ENCODE data around the gene MTMR12.
"Not testable (repeated sequence)": the region's sequence is repeated elsewhere in the genome, so short reads cannot be mapped to it uniquely, and the experiment has no call there.

The MTMR12 gene

DNA sequence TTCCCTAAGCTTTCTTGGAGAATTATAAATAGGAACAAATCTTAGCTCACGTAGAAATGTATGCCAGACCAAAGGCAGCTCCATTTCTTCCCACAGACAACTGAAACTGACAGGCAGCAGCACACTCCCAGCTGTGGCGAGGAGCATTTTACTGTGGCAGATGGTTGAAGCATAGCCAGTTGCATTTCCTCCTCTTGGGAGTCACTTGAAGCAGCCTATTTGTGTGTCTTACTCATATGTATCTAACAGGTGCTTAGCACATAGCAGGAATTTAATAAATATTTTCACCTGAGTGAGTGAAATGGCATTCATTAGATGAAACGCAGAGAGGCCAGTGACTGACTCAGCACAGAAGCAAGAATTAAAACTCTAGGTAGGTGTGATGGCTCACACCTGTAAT lies 12.3 kb upstream of the MTMR12 start:
- DNase-seq (ENCODE audit: low read depth), result no peak

- DNase-seq (ENCODE audit: low read depth), result no peak
These were observed 11.0 kb upstream of the MTMR12 start for GRCh38 chr5:32323741-32324140.

GRCh38 chr5:32322882-32323281 lies 10.1 kb upstream of the MTMR12 start:
- no peak for DNase-seq (ENCODE audit: low read depth)

DNA sequence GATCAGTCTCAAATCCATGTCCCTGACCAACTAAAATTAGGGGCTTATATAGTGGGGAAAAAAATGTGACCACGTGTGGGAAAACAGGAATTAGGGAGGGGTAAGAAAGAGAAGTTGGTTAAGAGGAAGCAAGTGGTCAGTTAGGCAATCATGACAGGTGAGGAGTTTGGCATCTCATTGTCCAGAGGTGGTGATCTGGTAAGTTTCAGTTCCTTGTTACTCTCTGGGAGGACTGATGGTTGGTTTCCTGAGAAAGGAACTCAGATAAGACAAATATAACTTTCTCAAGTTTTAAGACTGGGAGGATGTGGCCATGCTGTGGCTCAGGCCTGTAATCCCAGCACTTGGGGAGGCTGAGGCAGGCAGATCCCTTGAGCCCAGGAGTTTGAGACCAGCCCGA lies 9.0 kb upstream of the MTMR12 start:
- DNase-seq (ENCODE audit: low read depth), result not testable (repeated sequence)

- DNase-seq (ENCODE audit: low read depth), result no peak
These were observed 7.8 kb upstream of the MTMR12 start for GRCh38 chr5:32320576-32320975.

GRCh38 chr5:32319926-32320543 lies 7.3 kb upstream of the MTMR12 start:
- DNase-seq (ENCODE audit: low read depth), result no peak

DNA sequence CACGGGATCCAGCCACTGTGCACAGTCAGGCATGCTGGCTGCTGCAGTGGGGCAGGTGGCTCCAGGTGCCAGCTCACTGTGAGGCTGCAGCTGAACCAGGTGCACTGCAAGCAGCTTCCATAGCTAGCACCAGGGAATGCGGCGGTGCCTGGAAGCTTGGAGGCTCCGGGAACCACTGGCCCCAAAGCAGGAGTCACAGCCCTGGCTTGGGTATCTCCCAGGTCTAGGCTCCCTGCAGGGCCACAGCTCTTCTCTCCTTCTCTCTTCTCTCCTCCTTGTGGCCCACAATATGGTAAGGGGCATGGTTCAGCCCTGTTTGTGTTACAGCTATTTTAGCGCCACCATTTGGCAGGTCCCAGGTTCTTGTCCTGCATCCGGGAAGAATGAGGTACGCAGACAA lies 6.7 kb upstream of the MTMR12 start:
- no peak for DNase-seq (ENCODE audit: low read depth)

GRCh38 chr5:32317041-32317440 lies 4.3 kb upstream of the MTMR12 start:
- DNase-seq (ENCODE audit: low read depth), result no peak

DNA sequence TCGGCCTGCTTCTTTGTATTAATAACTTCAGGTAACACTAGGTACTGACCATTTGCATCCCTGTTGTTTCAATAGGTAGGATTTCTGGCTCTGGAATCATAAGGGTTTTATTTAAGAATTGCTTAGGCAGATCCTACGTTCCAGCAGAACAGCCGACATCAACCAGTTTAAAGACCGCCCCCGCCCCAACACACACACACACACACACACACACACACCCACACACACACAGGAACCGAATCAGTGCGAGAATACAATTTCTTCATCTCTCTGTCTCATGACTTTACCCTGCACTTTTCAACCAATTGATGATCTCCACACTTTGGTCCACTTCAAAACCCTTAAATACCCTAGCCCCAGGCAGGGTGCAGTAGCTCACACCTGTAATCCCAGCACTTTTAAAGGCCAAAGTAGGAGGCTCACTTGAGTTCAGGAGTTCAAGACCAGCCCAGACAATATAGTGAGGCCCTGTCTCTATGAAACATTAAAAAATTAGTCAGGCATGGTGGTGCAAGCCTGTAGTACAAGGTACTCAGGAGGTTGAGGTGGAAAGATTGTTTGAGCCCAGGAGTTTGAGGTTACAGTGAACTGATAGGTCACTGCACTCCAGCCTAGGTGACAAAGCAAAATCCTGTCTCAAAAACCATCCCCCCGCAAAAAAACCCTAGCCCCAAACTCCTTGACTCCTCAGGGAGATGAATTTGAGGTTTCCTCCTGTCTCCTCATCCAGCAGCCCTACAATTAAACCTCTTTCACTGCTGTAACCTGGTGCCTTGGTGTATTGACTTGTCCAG lies 2.7 kb upstream of the MTMR12 start:
- DNase-seq (ENCODE audit: low read depth), result no peak

- DNase-seq (ENCODE audit: low read depth), result no peak
These were observed 1.9 kb upstream of the MTMR12 start for GRCh38 chr5:32314658-32315057.

DNA sequence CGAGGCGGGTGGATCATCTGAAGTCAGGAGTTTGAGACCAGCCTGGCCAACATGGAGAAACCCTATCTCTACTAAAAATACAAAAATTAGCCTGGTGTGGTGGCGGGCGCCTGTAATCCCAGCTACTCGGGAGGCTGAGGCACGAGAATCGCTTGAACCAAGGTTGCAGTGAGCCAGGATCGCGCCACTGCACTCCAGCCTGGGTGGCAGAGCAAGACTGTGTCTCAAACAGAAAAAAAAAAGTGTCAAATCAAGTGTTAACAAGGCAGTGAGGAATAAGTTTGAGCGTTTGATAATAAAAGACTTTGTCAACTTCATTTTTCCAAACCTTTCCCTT lies 1.4 kb upstream of the MTMR12 start:
- DNase-seq (ENCODE audit: low read depth), result not testable (repeated sequence)

GRCh38 chr5:32312197-32312594 lies 543 bp downstream of the MTMR12 start:
- peak; percentile 4 for DNase-seq (ENCODE audit: low read depth)

DNA sequence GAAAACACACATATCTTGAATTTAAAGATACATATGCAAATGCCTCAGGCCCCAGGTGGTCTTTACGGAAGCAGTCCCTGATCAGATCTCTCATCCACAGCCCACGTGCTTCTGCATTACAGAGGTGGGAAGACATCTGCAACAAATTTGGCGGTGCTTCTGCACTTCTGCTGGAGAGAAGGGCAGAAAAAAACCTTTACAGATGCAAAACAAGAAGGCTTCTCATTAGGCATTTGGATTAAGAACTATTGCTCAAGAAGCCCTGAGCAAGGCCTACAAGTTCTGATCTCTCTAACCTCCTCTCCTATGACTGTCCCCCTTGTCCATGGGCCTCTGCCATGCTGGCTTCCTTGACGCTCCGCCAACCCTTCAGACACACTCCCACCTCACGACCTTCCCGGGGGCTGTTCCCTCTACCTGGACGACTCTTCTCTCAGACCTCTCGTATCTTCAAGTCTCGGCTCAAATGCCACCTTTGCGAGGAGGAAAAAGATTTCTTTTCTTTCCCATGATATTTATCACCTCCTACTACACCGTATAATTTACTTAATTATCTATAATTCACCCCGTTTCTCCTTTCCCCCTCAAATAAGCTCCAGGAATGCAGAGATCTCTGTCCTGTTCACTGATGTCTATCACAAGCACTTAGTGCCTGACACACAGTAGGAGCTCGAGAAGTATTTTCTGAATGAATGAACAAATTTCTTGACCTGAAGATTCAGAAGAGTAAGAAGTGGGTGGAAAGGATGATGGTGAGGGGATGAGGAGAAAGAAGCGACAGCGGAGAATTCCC lies 1.1 kb downstream of the MTMR12 start:
- DNase-seq (ENCODE audit: low read depth), result no peak

DNA sequence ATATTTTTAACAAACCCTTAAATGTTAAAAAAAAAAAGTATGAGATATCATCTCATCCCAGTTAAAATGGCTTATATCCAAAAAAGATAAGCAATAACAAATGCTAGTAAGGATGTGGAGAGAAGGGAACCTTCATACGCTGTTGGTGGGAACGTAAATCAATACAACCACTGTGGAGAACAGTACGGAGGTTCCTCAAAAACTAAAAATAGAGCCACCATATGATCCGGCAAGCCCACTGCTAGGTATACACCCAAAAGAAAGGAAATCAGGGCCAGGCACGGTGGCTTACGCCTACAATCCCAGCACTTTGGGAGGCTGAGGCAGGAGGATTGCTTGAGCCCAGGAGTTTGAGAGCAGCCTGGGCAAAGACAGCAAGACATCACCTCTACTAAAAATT lies 3.0 kb downstream of the MTMR12 start:
- no peak for DNase-seq (ENCODE audit: low read depth)

DNA sequence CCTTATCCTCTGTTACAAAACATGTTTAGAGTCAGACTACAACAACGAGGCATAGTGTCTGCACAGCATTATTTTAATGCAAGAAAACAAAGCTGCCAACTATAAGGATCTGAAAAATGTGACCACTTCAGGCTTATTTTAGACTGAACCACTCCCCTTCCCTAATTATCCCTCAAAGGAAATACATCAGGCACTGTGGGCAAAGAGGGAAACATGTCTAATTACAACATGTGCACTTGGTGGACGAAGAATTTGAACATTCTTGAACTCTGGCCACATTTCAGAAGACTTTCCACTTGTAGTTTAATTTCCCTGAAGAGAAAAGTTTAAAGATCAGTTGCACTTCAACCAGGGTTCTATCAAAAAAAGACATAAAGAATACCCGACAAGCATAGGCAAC lies 3.8 kb downstream of the MTMR12 start:
- DNase-seq (ENCODE audit: low read depth), result no peak

GRCh38 chr5:32307769-32308194 lies 5.0 kb downstream of the MTMR12 start:
- no peak for DNase-seq (ENCODE audit: low read depth)

DNA sequence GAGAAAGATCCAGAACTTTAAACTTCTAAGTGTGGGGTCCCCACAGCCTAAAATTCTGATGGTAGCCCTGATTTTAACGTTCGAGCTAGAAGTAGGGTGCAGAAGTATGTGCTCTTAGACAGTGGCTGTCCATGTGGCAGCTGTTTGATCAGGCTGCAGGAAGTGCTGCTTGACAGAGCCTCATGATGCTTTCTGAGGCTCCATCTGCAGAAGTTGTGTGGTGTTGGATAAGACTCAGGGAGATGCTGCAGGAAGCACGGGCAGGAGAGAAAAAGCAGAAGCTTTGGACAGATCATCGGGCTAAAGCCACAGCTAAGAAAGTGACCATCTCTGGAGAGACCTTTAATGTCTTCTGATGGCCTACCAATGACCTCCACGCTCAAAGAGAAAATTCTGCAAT lies 8.1 kb downstream of the MTMR12 start:
- DNase-seq (ENCODE audit: low read depth), result no peak

DNA sequence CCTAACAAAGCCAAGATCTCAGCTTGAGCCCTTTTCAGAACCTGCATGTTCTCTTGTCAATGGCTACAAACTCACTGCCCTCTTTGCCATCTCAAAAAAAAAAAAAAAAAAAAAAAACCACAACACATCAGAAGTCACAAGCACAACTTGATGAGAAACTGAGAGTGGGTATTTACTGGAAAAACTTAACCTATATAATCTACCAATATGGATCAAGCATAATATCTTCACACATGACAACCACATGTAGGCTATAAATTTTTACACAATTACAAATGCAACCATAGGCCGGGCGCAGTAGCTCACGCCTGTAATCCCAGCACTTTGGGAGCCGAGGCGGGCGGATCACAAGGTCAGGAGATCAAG lies 9.0 kb downstream of the MTMR12 start:
- no peak for DNase-seq (ENCODE audit: low read depth)

DNA sequence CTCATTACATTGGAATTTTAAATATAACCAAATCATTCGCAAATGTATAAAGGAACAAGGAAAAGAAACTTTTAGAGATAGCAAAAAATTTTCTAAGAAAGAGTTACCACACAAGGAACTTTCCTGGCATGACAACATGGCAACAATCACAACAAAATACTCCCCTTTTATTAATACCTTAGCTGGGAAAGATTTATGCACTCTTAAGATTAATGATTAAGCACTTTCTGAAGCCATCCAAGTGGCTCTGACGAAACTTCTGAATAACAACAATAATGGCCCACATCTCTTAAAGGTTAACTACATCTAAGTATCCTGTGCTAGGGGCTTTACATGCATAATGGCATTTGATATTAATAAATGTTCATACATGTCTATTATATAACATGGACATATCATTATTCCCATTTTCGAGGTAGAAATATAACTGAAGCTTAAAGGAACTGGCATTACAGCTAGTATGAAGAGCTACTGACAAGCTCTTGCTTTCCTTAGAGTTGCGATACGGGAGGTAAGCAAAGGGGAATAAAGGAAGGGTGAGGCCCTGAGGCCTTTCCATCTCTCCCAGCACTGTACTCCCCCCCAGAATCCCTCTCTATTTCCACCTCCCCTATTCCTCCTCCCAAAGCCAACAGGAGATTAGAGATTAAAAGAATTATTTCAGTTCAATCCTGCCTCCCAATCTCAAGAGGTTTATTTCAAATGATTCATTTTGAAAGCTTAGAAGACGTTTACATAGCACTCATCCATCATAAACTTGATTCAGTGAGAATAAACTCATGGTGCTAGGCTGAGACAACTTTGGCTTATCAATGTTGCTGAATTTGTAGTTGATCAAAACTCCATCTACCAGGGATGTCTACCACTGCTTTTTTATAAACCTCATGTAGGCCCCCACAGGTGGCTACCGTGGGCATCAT lies 9.6 kb downstream of the MTMR12 start:
- DNase-seq (ENCODE audit: low read depth), result no peak

DNA sequence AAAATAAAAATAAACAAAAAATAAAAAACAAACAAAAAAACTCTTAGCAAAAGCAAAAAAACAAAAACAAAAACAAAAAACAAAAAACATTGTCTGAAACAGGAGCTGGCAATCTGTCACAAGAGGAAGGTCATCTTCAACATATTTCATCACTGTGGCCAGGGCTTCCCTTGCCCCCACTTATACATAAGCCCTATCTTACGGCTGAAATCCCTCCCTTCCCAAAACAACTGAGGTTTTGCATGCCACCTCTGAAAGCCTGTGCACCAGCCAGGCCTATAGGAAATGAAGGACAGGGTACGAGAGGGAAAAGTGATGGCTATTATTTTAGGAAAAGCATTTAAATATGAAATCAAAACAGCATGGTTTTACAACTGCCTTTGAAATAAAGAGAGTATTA lies 10.8 kb downstream of the MTMR12 start:
- DNase-seq (ENCODE audit: low read depth), result no peak

GRCh38 chr5:32299059-32299677 lies 13.6 kb downstream of the MTMR12 start:
- no peak for DNase-seq (ENCODE audit: low read depth)

GRCh38 chr5:32298059-32298415 lies 14.7 kb downstream of the MTMR12 start:
- no peak for DNase-seq (ENCODE audit: low read depth)

All from activated gamma-delta T cell treated with anti-CD3 and anti-CD28 coated beads, Interleukin-2, amount 50 U/mL, for 16 hours (primary cell).